Heart left ventricle (tissue), 16 donors: ENCODE results near the gene VSX2. TPM values are rescaled to one million over a fixed set of nuclear protein-coding genes. Genes with fewer than 3 reads are reported as not detected.

Source experiments
- ATAC-seq, 4 donors: fragments of 200-7000 bp; cut with Tn5 transposase; one replicate each; pipeline ENCODE4 v1.9.1; 2020 to 2022; ENCODE audit warnings: moderate library complexity in 4 of 4, mild to moderate bottlenecking in 3 of 4, moderate number of reproducible peaks in 1 of 4
- DNase-seq, 5 donors: peaks; one replicate each; pipeline ENCODE4 v3.0.0-alpha.2; 2020
- H3K27ac ChIP-seq, 12 donors: fragments of 200-600 bp; sonication (generic) in 4 of 12; one replicate each; pipeline versions ENCODE4 v1.5.0 to v1.8.0; 2016 to 2022; ENCODE audit warnings: mild to moderate bottlenecking in 2 of 12
- H3K27me3 ChIP-seq, 9 donors: fragments of 200-600 bp; sonication (generic) in 2 of 9; one replicate each; pipeline versions ENCODE4 v1.5.1 to v1.8.0; 2016 to 2022; ENCODE audit warnings: mild to moderate bottlenecking in 3 of 9
- H3K36me3 ChIP-seq, 9 donors: fragments of 200-600 bp; sonication (generic) in 2 of 9; one replicate each; pipeline versions ENCODE4 v1.5.0 to v1.8.0; 2018 to 2022; ENCODE audit warnings: mild to moderate bottlenecking in 2 of 9
- H3K4me1 ChIP-seq, 12 donors: fragments of 200-600 bp; sonication (generic) in 4 of 12; one replicate each; pipeline versions ENCODE4 v1.5.0 to v1.8.0; 2016 to 2022; ENCODE audit warnings: mild to moderate bottlenecking in 3 of 12
- H3K4me3 ChIP-seq, 12 donors: fragments of 200-600 bp; sonication (generic) in 4 of 12; one replicate each; pipeline versions ENCODE4 v1.5.0 to v1.8.0; 2017 to 2022; ENCODE audit warnings: mild to moderate bottlenecking in 9 of 12, moderate library complexity in 4 of 12
- H3K9me3 ChIP-seq, 12 donors: fragments of 200-600 bp; sonication (generic) in 4 of 12; one replicate each; pipeline versions ENCODE4 v1.5.0 to v1.8.0; 2016 to 2022; ENCODE audit warnings: mild to moderate bottlenecking in 1 of 12
- CTCF ChIP-seq, 12 donors: fragments of 200-600 bp; sonication (generic) in 4 of 12; IDR thresholded peaks; one replicate each; pipeline versions ENCODE4 v1.5.0 to v1.8.0; 2018 to 2022; ENCODE audit warnings: antibody characterized with exemption in 12 of 12, mild to moderate bottlenecking in 5 of 12
- POLR2A ChIP-seq, 2 donors: fragments of 450-650 bp; IDR thresholded peaks; one replicate each; pipeline ENCODE4 v1.6.1; 2017; ENCODE audit warnings: antibody characterized with exemption in 2 of 2, mild to moderate bottlenecking in 2 of 2, moderate library complexity in 2 of 2
- WGBS, 4 donors: extraction: QIAGEN DNeasy Blood & Tissue Kit in 2 of 4; methylation state at CpG; one replicate each; pipeline versions ENCODE4 v1.1.5 to v1.1.7; 2013 to 2018; 5-methylcytosine and 5-hydroxymethylcytosine counted together
- intact Hi-C, 10 donors: fragments of 100-400 bp; cut with DNase I; formaldehyde crosslinking; loops; one replicate each; pipeline versions ENCODE4 v1.11.1 to v1.14.2; 2022
- polyA plus RNA-seq, 2 donors: library from polyadenylated mRNA; stranded (reverse); fragments of 200-250 nt; gene quantifications; one replicate each; pipeline ENCODE4 v1.2.3, GENCODE V29; 2013
- total RNA-seq, 9 donors: library from RNA; depleted of rRNA in 2 of 9; stranded (reverse); fragments of >200 nt in 2 of 9; fragmentation: NEBNext Ultra II Directional in 3 of 9; extraction: Animal tissue kit (Norgen Biotek cat#: 25700) in 3 of 9; gene quantifications; one replicate each; pipeline versions ENCODE4 v1.1.0 to v1.2.4, GENCODE V29; 2016 to 2023
- donor health status: ischemic (EF 13 %, LVEDD 7.1; RV severe dilation, severe dysfunction).
- donor health status: healthy with polysubstance abuse.
- donor health status: DM: no; HTN: yes; CAD: no.
- donor health status: DM: no; HTN: no; CAD: no.
- donor health status: ischemic (EF 25% LVEDD 6.9; RV normal size, moderate dysfunction).
- donor health status: ischemic (EF 25% LVEDD 5.7; RV mildly dilated, moderate dysfunction).
- donor health status: healthy.
- donor health status: DM: yes; HTN: yes; CAD: no.
- donor health status: ischemic (EF 35%, LVEDD 5.7; RV mildly dilated, moderate dysfunction).
- donor health status: nonischemic (EF 11% LVEDD 7.7; RV severe dilation, severe dysfunction).
- donor health status: DM: yes; HTN: yes; CAD: no.
- donor health status: PGD.
- donor health status: ischemic (EF 29% LVEDD 5.4; RV normal size, mild dysfunction).
- donor health status: nonischemic (EF 23%, LVEDD 6.1; RV moderate dilation, normal function).

The VSX2 gene
- total and polyA plus RNA-seq, 11 donors, result 0.08 TPM; not detected in 10

- DNase-seq (peak in 1 of 5 donors; percentile 51), ATAC-seq (peak; percentile 63 to 95 (median 94))
- TF ChIP-seq POLR2A (IDR thresholded peaks at IDR 0.05) (no peak), CTCF (IDR thresholded peaks at IDR 0.05) (no peak)
- intact Hi-C loops, result no loop called here
- Histone ChIP-seq H3K27me3 (peaks cover 0 to 3% (median 0%) of the 10 kb centered on the region in 9 donors), H3K36me3 (no peaks in the 10 kb centered on the region), H3K4me1 (peaks cover 0 to 4% (median 0%) of the 10 kb centered on the region in 12 donors), H3K4me3 (no peak overlapping the region), H3K27ac (peak overlapping the region in 2 of 12 donors; percentile 9 to 25), H3K9me3 (peaks cover 0 to 17% (median 0%) of the 10 kb centered on the region in 12 donors)
- 52 to 95% (median 65%) methylated on average over 3 to 6 of the region's 6 CpGs for WGBS, 4 donors
Measured at GRCh38 chr14:74275241-74275841, 36.1 kb downstream of the VSX2 start.

GRCh38 chr14:74278080-74278479 lies 38.8 kb downstream of the VSX2 start:
- ATAC-seq, result no peak
- intact Hi-C loops, result no loop called here
- 80 to 90% (median 88%) methylated on average over 1 to 2 of the region's 2 CpGs for WGBS, 4 donors
- H3K27ac ChIP-seq, result no peak overlapping the region
- no peaks in the 10 kb centered on the region for H3K27me3 ChIP-seq
- TF ChIP-seq POLR2A (IDR thresholded peaks at IDR 0.05), result no peak
- TF ChIP-seq CTCF (IDR thresholded peaks at IDR 0.05), result no peak
- peaks cover 0 to 21% (median 0%) of the 10 kb centered on the region in 12 donors for H3K9me3 ChIP-seq
- peaks cover 0 to 4% (median 0%) of the 10 kb centered on the region in 12 donors for H3K4me1 ChIP-seq
- H3K4me3 ChIP-seq, result no peak overlapping the region
- DNase-seq, result peak in 1 of 5 donors; percentile 38
- peaks cover 0 to 11% (median 4%) of the 10 kb centered on the region in 9 donors for H3K36me3 ChIP-seq

- no peak for TF ChIP-seq CTCF (IDR thresholded peaks at IDR 0.05)
- no peak for TF ChIP-seq POLR2A (IDR thresholded peaks at IDR 0.05)
- ATAC-seq (no peak), DNase-seq (peak in 1 of 5 donors; percentile 25)
- Histone ChIP-seq H3K4me3 (no peak overlapping the region), H3K27me3 (no peaks in the 10 kb centered on the region), H3K9me3 (peaks cover 0 to 21% (median 0%) of the 10 kb centered on the region in 12 donors), H3K27ac (no peak overlapping the region), H3K36me3 (peaks cover 0 to 41% (median 32%) of the 10 kb centered on the region in 9 donors), H3K4me1 (no peaks in the 10 kb centered on the region)
- 90 to 100% (median 97%) methylated on average over 2 of the region's 2 CpGs for WGBS, 4 donors
- intact Hi-C loops, result no loop called here
Measured at GRCh38 chr14:74281069-74281468, 41.8 kb downstream of the VSX2 start.

GRCh38 chr14:74286736-74287135 lies 47.5 kb downstream of the VSX2 start:
- no peak for ATAC-seq
- H3K27ac ChIP-seq, result no peak overlapping the region
- intact Hi-C loops, result no loop called here
- H3K36me3 ChIP-seq, result peaks cover 0 to 98% (median 88%) of the 10 kb centered on the region in 9 donors
- no peaks in the 10 kb centered on the region for H3K9me3 ChIP-seq
- TF ChIP-seq POLR2A (IDR thresholded peaks at IDR 0.05) (no peak), CTCF (IDR thresholded peaks at IDR 0.05) (no peak)
- no peak for DNase-seq
- H3K4me3 ChIP-seq, result no peak overlapping the region
- H3K27me3 ChIP-seq, result no peaks in the 10 kb centered on the region
- no peaks in the 10 kb centered on the region for H3K4me1 ChIP-seq
- WGBS, 4 donors, result 71 to 79% (median 75%) methylated on average over 7 of the region's 7 CpGs
